Left renal cortex interstitium (tissue), 4 donors: ENCODE measurements around the gene ABCC1. TPM values are rescaled to one million over a fixed set of nuclear protein-coding genes. Genes with fewer than 3 reads are reported as not detected.

Experiments used
- DNase-seq, 4 donors: peaks; one replicate each; pipeline ENCODE4 v3.0.0-alpha.2; 2013; ENCODE audit warnings: low read depth in 4 of 4, low spot score in 2 of 4, missing footprints in 1 of 4
- polyA plus RNA-seq, 4 donors: library from polyadenylated mRNA; unstranded; fragments of 120-200 nt; gene quantifications; one replicate each; pipeline ENCODE4 v1.2.1, GENCODE V29; 2013; ENCODE audit not compliant: insufficient read length in 4 of 4

ABCC1 gene
- polyA plus RNA-seq, 4 donors, result 21.8 to 31.0 (median 25.1) TPM

- DNase-seq, result no peak
Measured at GRCh38 chr16:15986261-15986660, 36.8 kb downstream of the ABCC1 start.

GRCh38 chr16:15988268-15989013 is 39.0 kb downstream of the ABCC1 start:
- DNase-seq, result no peak

GRCh38 chr16:15990902-15991301 is 41.5 kb downstream of the ABCC1 start:
- DNase-seq, result no peak

- no peak for DNase-seq
Measured at GRCh38 chr16:15993128-15993527, 43.7 kb downstream of the ABCC1 start.

GRCh38 chr16:15993541-15993940 is 44.1 kb downstream of the ABCC1 start:
- no peak for DNase-seq

- no peak for DNase-seq
Measured at GRCh38 chr16:15993946-15994665, 44.7 kb downstream of the ABCC1 start.

- DNase-seq, result no peak
Measured at GRCh38 chr16:15996432-15997109, 47.2 kb downstream of the ABCC1 start.

- DNase-seq, result no peak
Measured at GRCh38 chr16:16000685-16001084, 51.3 kb downstream of the ABCC1 start.

- no peak for DNase-seq
Measured at GRCh38 chr16:16001596-16002255, 52.3 kb downstream of the ABCC1 start.

- DNase-seq, result no peak
Measured at GRCh38 chr16:16003719-16004313, 54.4 kb downstream of the ABCC1 start.

GRCh38 chr16:16004314-16004749 is 54.9 kb downstream of the ABCC1 start:
- DNase-seq, result no peak

- no peak for DNase-seq
Measured at GRCh38 chr16:16005721-16006120, 56.3 kb downstream of the ABCC1 start.

GRCh38 chr16:16006650-16007049 is 57.2 kb downstream of the ABCC1 start:
- no peak for DNase-seq

- DNase-seq, result no peak
Measured at GRCh38 chr16:16007743-16008111, 58.3 kb downstream of the ABCC1 start.

- DNase-seq, result no peak
Measured at GRCh38 chr16:16008666-16009065, 59.2 kb downstream of the ABCC1 start.

GRCh38 chr16:16009401-16009800 is 60.0 kb downstream of the ABCC1 start:
- no peak for DNase-seq

GRCh38 chr16:16010194-16010593 is 60.8 kb downstream of the ABCC1 start:
- DNase-seq, result no peak

- DNase-seq, result no peak
Measured at GRCh38 chr16:16012144-16012543, 62.7 kb downstream of the ABCC1 start.

GRCh38 chr16:16013812-16014211 is 64.4 kb downstream of the ABCC1 start:
- no peak for DNase-seq

GRCh38 chr16:16014329-16015224 is 65.2 kb downstream of the ABCC1 start:
- no peak for DNase-seq
